AG04450 (cell line): ENCODE measurements around the gene ZCCHC2. TPM values are rescaled to one million over a fixed set of nuclear protein-coding genes. Genes with fewer than 3 reads are reported as not detected.

ENCODE experiments used
- CTCF ChIA-PET: fragments of 300-600, 350-600 bp; formaldehyde crosslinking; extraction: SDS; loops from one replicate; lab custom pipeline; 2022; ENCODE audit warnings: antibody characterized with exemption, inconsistent platforms; lab: Charles Lee
- POLR2A ChIA-PET: fragments of 350-600 bp; formaldehyde crosslinking; extraction: SDS; loops from one replicate; lab custom pipeline; 2021; ENCODE audit warnings: antibody characterized with exemption, inconsistent platforms; lab: Yijun Ruan, JAX
- DNase-seq: peaks from one replicate; pipeline ENCODE4 v3.0.0-alpha.2; 2011; ENCODE audit warnings: low read depth, low spot score
- H3K27ac ChIP-seq: one replicate; pipeline ENCODE4 v1.5.1; 2012; ENCODE audit warnings: low read depth, low read length, control low read depth
- H3K27me3 ChIP-seq: one replicate; pipeline ENCODE4 v1.6.0; 2012; ENCODE audit warnings: low read length; ENCODE audit not compliant: control insufficient read depth, insufficient read depth
- H3K4me3 ChIP-seq: 2 replicates; pipeline ENCODE4 v1.5.1; 2011; ENCODE audit warnings: mild to moderate bottlenecking, low read depth, low read length, control low read depth
- H3K9me3 ChIP-seq: 2 replicates; pipeline ENCODE4 v1.5.1; 2012; ENCODE audit warnings: low read length; ENCODE audit not compliant: control insufficient read depth, insufficient read depth
- polyA plus RNA-seq: library from polyadenylated mRNA; depleted of rRNA; stranded (reverse); fragments of >200 nt; gene quantifications from 2 replicates; pipeline ENCODE4 v1.2.3, GENCODE V29; 2011
- TF ChIP-seq, protein P1 (sequence below): IDR thresholded peaks from 2 replicates; pipeline ENCODE4 v1.5.1; 2011; ENCODE audit warnings: low read depth, low read length, control low read depth, inconsistent platforms

ZCCHC2 gene
- polyA plus RNA-seq, 1 experiment = 5.8 TPM

DNA sequence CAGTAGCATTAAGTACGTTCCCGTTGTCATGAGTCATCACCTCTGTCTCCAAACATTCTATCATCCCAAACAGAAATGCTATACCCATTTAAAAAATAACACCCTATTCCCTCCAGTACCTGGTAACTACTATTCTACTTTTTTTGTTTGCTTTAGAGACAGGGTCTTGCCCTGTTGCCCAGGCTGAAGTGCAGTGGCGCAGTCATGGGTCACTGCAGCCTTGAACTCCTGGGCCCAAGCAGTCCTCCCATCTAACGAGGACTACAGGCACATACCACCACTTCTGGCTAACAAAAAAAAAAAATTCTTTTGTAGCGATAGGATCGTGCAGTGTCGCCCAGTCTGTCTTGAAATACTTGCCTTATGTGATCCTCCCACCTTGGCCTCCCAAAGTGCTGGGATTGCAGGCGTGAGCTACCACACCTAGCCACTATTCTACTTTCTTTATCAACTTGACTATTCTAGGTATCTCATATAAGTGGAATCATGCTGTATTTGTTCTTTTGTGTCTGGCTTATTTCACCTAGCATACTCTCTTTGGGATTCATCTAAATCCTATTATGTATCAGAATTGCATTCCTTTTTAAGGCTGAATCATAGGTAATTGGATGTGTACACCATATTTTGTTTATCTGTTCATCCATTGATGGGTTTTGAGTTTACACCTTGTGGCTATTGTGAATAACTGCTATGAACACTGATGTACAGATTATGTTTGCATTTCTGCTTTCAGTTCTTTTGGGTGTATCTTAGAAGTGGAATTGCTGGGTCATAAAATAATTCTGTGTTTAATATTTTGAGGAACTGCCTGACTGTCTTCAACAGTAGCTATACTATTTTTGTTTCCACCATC is 14.4 kb downstream of the ZCCHC2 start:
- H3K27ac ChIP-seq = no peak overlapping the region
- ChIA-PET POLR2A (no interaction called here), CTCF (interaction anchor here (1.4 kb wide), 1 partner anchor 112 kb away, joined by 3 read pairs; no protein-coding TSS in a partner anchor)
- no peak for DNase-seq
- H3K9me3 ChIP-seq = no peaks in the 10 kb centered on the region
- H3K4me3 ChIP-seq = no peak overlapping the region
- H3K27me3 ChIP-seq = no peaks in the 10 kb centered on the region
- TF ChIP-seq, protein P1, sequence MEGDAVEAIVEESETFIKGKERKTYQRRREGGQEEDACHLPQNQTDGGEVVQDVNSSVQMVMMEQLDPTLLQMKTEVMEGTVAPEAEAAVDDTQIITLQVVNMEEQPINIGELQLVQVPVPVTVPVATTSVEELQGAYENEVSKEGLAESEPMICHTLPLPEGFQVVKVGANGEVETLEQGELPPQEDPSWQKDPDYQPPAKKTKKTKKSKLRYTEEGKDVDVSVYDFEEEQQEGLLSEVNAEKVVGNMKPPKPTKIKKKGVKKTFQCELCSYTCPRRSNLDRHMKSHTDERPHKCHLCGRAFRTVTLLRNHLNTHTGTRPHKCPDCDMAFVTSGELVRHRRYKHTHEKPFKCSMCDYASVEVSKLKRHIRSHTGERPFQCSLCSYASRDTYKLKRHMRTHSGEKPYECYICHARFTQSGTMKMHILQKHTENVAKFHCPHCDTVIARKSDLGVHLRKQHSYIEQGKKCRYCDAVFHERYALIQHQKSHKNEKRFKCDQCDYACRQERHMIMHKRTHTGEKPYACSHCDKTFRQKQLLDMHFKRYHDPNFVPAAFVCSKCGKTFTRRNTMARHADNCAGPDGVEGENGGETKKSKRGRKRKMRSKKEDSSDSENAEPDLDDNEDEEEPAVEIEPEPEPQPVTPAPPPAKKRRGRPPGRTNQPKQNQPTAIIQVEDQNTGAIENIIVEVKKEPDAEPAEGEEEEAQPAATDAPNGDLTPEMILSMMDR = no peak

DNA sequence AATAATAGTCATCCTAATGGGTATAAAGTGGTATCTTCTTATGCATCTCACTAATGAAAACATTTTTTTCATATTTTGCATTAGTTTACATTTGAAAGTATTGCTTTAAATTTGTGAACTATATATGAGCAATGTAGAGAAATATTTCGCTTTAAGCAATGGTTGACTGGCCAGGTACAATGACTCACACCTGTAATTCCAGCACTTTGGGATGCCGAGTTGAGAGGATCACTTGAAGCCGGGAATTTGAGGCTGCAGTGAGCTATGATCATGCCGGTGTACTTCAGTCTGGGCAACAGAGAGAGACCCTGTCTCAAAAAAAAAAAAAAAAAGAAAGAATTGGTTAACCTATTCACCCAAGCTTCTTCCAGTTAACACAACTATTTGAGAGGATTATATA is 15.1 kb downstream of the ZCCHC2 start:
- Histone ChIP-seq H3K4me3 (no peak overlapping the region), H3K27ac (no peak overlapping the region), H3K27me3 (no peaks in the 10 kb centered on the region), H3K9me3 (no peaks in the 10 kb centered on the region)
- DNase-seq = no peak
- ChIA-PET POLR2A (no interaction called here), CTCF (no interaction called here)
- TF ChIP-seq, protein P1 = no peak

DNA sequence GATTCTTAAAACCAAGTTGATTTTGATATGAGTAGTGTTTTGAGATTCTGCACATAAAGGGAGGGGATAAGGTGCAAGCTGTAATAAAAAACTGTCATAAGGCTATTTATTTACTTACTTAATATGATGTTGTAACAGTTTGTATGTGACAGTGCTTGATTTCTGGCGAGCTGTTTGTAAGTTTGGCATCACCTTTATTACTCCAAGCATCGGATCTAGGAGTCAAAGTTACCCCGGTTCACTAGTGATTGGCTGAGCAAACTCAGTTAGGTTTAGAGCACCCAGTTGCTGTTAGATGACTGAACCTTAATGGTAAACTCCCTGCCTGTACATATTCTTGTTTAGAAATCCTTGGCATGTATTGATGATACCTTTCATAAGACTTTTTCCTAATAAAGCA is 16.1 kb downstream of the ZCCHC2 start:
- POLR2A ChIA-PET = no interaction called here
- no peak overlapping the region for H3K27ac ChIP-seq
- H3K4me3 ChIP-seq = no peak overlapping the region
- no peak for DNase-seq
- H3K9me3 ChIP-seq = no peaks in the 10 kb centered on the region
- TF ChIP-seq, protein P1 = no peak
- CTCF ChIA-PET = interaction anchor here (2.1 kb wide), 1 partner anchor 45 kb away, joined by 8 read pairs; no protein-coding TSS in a partner anchor
- H3K27me3 ChIP-seq = no peaks in the 10 kb centered on the region

DNA sequence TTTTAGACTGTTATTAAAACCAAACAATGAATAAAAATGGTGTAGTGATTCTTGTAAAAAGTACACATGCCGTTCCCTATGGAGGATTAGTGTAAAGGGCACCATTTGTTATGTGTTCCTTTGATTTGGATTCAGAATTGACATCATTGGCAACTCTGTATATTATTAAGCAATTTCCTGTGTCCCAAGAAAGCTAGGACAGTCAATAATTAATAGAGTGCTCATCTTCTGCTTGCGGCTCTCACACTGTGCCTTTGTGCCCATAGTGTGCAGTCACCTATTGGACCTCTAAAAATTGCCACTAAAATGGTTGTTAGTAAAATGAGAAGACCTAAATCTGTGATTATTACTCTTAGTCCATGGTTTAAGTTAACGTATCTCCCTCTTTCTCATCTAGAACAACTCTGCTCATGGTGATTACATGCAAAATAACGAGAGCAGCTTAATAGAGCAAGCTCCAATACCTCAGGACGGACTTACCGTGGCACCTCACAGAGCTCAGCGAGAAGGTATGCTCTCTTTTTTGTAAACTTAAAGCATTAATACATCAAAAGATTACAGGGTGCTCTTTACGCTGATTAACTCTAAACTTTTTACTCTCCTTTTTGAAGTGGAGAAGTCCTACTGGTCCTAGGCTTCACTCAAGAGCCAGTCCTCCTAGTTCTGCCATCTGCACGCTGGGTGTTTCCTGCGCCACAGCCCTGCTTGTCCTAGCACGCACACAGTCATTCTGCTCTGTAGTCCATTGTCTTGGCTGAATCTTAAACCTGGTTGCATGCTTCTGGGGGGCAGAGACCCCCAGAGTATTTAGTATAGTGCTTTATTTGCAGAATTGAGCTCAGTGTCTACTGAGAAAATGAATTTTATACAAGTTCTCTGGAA is 16.7 kb downstream of the ZCCHC2 start:
- Histone ChIP-seq H3K27ac (no peak overlapping the region), H3K4me3 (no peak overlapping the region), H3K27me3 (no peaks in the 10 kb centered on the region), H3K9me3 (no peaks in the 10 kb centered on the region)
- POLR2A ChIA-PET = no interaction called here
- TF ChIP-seq, protein P1 = no peak
- CTCF ChIA-PET = interaction anchor here (1.3 to 2.1 kb wide), 3 partner anchors 45 to 114 kb away, joined by 4 to 8 read pairs (median 5); no protein-coding TSS in a partner anchor
- DNase-seq = no peak
